Measurements from ENCODE around the gene ZNF408. TPM values are rescaled to one million over a fixed set of nuclear protein-coding genes. Genes with fewer than 3 reads are reported as not detected.

Gene ZNF408
- total RNA-seq, 2 experiments from 2014 or later = 13.8 to 15.2 TPM

- ChIA-PET POLR2A (no interaction called here), CTCF (ENCODE audit: unreplicated experiment) (no interaction called here)
- Histone ChIP-seq H3K79me2 (ENCODE audit: insufficient read depth, low read depth, low read length) (no peaks in the 10 kb centered on the region), H3K4me3 (ENCODE audit: low read depth, low read length, poor library complexity, severe bottlenecking) (no peak overlapping the region), H3K9me3 (ENCODE audit: low read length) (no peaks in the 10 kb centered on the region), H3K4me1 (ENCODE audit: insufficient read depth, low read length, poor library complexity, severe bottlenecking) (no peaks in the 10 kb centered on the region), H3K36me3 (ENCODE audit: insufficient read depth, low read length) (peaks cover 46% of the 10 kb centered on the region), H3K27ac (ENCODE audit: low read depth, low read length, poor library complexity, severe bottlenecking) (no peak overlapping the region), H3K4me2 (ENCODE audit: low read length) (no peak overlapping the region), H3K9me2 (ENCODE audit: insufficient read depth, low read length) (no peaks in the 10 kb centered on the region), H4K20me1 (ENCODE audit: insufficient read depth, low read length) (no peaks in the 10 kb centered on the region), H2AFZ (ENCODE audit: low read length) (no peak overlapping the region)
- no TSS peak for BruUV-seq (replicated peaks)
- DNase-seq (ENCODE audit: low spot score) = no peak
- TF ChIP-seq CTCF (conservative IDR thresholded peaks at IDR 0.05; ENCODE audit: low read length) (no peak), EZH2phosphoT487 (IDR thresholded peaks at IDR 0.05; ENCODE audit: borderline replicate concordance, low read depth, low read length) (no peak)
- intact Hi-C loops (cut with micrococcal nuclease; ENCODE audit: unreplicated experiment) = no loop called here
These were observed 38.1 kb downstream of the ZNF408 start for GRCh38 chr11:46738887-46739286.

- no peak for DNase-seq (ENCODE audit: low spot score)
- no peak overlapping the region for H3K27ac ChIP-seq (ENCODE audit: low read depth, low read length, poor library complexity, severe bottlenecking)
- intact Hi-C loops (cut with micrococcal nuclease; ENCODE audit: unreplicated experiment) = no loop called here
- POLR2A ChIA-PET = no interaction called here
- no peak overlapping the region for H3K4me2 ChIP-seq (ENCODE audit: low read length)
- CTCF ChIA-PET (ENCODE audit: unreplicated experiment) = no interaction called here
- H3K4me1 ChIP-seq (ENCODE audit: insufficient read depth, low read length, poor library complexity, severe bottlenecking) = no peaks in the 10 kb centered on the region
- no peaks in the 10 kb centered on the region for H3K79me2 ChIP-seq (ENCODE audit: insufficient read depth, low read depth, low read length)
- no peaks in the 10 kb centered on the region for H3K9me2 ChIP-seq (ENCODE audit: insufficient read depth, low read length)
- no TSS peak for BruUV-seq (replicated peaks)
- H2AFZ ChIP-seq (ENCODE audit: low read length) = no peak overlapping the region
- no peaks in the 10 kb centered on the region for H4K20me1 ChIP-seq (ENCODE audit: insufficient read depth, low read length)
- H3K4me3 ChIP-seq (ENCODE audit: low read depth, low read length, poor library complexity, severe bottlenecking) = no peak overlapping the region
- no peaks in the 10 kb centered on the region for H3K9me3 ChIP-seq (ENCODE audit: low read length)
- H3K36me3 ChIP-seq (ENCODE audit: insufficient read depth, low read length) = peaks cover 76% of the 10 kb centered on the region
- TF ChIP-seq EZH2phosphoT487 (IDR thresholded peaks at IDR 0.05; ENCODE audit: borderline replicate concordance, low read depth, low read length) (no peak), CTCF (conservative IDR thresholded peaks at IDR 0.05; ENCODE audit: low read length) (no peak)
These were observed 41.0 kb downstream of the ZNF408 start for GRCh38 chr11:46741600-46742484.

- Histone ChIP-seq H3K4me1 (ENCODE audit: insufficient read depth, low read length, poor library complexity, severe bottlenecking) (no peaks in the 10 kb centered on the region), H3K79me2 (ENCODE audit: insufficient read depth, low read depth, low read length) (no peaks in the 10 kb centered on the region), H3K4me3 (ENCODE audit: low read depth, low read length, poor library complexity, severe bottlenecking) (no peak overlapping the region), H3K4me2 (ENCODE audit: low read length) (no peak overlapping the region), H2AFZ (ENCODE audit: low read length) (no peak overlapping the region), H3K9me2 (ENCODE audit: insufficient read depth, low read length) (no peaks in the 10 kb centered on the region), H3K27ac (ENCODE audit: low read depth, low read length, poor library complexity, severe bottlenecking) (no peak overlapping the region), H3K36me3 (ENCODE audit: insufficient read depth, low read length) (peaks cover 88% of the 10 kb centered on the region), H4K20me1 (ENCODE audit: insufficient read depth, low read length) (no peaks in the 10 kb centered on the region), H3K9me3 (ENCODE audit: low read length) (no peaks in the 10 kb centered on the region)
- no peak for TF ChIP-seq EZH2phosphoT487 (IDR thresholded peaks at IDR 0.05; ENCODE audit: borderline replicate concordance, low read depth, low read length)
- no peak for TF ChIP-seq CTCF (conservative IDR thresholded peaks at IDR 0.05; ENCODE audit: low read length)
- intact Hi-C loops (cut with micrococcal nuclease; ENCODE audit: unreplicated experiment) = no loop called here
- ChIA-PET POLR2A (interaction anchor here (0.9 kb wide), 1 partner anchor 9 kb away, joined by 3 read pairs; no protein-coding TSS in a partner anchor), CTCF (ENCODE audit: unreplicated experiment) (no interaction called here)
- BruUV-seq (replicated peaks) = no TSS peak
- DNase-seq (ENCODE audit: low spot score) = no peak
These were observed 42.2 kb downstream of the ZNF408 start for GRCh38 chr11:46743043-46743442.

Data from OCI-LY7 (cell line).